ENCODE results near the gene DENND2A.
"Not testable (repeated sequence)": the region's sequence is repeated elsewhere in the genome, so short reads cannot be mapped to it uniquely, and the experiment has no call there.

The DENND2A gene

DNA sequence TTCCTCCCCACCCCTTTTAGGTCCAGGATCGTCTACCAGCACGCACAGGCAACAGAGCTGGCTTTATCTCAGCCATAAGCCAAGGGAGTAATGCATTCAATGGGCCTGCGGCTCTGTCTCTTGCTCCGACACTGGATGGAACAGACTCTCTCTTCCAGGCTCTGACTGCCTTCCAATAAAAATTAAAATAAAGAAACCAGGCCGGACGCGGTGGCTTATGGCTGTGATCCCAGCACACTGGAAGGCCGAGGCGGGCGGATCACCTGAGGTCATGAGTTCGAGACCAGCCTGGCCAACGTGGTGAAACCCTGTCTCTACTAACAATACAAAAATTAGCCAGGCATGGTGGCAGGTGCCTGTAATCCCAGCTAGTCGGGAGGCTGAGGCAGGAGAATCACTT lies 4.1 kb upstream of the DENND2A start:
- DNase-seq, result not testable (repeated sequence)

DNA sequence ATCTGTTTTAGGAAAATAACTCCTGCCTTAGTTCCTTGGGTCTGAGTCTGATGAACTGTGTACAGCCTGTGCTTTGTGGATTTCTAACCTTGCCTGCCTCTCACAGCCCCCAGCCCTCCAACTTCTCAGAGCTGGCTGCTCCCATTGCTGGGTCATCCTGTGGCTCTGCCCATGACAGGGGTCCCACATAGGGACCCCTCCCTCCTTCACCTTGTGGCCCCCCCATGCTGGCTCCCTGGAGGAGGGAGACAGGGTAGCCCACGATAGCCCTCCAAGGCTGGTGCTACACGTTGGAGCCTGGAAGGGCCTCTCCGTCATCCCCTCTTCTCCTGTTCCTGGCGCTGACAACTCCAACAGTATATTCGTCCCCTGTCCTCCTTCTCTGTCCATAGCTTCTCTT lies 2.8 kb upstream of the DENND2A start:
- DNase-seq, result no peak

DNA sequence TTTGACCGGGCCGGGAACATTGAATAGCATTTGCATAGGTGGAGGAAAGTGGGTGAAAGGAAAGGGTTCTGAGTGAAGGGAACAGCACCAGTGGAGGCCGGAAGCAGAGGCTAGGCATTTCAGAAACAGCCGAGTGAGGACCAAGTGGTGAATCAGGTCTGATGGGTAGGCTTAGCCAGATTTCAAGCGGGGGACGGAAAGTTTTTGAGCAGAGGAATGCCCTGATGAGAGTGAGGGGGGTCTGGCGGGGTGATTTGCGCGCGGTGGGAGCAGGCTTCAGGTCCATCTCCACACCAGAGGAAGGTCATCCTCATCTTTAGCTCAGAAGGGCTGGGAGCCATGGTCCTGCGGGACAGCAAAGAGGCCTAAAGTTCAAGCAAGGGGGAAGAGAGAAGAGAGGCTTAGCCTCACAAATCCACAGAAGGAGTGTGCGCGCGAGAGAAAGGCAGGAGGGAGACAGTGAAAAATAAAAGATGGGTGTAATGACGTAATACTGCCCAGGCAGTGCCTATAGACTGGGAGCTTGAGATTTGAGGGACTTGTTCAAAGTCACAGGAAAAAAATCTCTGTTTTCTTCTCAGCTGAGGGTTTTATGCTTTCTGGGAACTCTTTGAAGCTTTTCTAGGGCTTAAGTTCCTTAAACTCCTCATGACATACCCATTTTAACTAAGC lies 1.0 kb upstream of the DENND2A start:
- DNase-seq, result no peak

DNA sequence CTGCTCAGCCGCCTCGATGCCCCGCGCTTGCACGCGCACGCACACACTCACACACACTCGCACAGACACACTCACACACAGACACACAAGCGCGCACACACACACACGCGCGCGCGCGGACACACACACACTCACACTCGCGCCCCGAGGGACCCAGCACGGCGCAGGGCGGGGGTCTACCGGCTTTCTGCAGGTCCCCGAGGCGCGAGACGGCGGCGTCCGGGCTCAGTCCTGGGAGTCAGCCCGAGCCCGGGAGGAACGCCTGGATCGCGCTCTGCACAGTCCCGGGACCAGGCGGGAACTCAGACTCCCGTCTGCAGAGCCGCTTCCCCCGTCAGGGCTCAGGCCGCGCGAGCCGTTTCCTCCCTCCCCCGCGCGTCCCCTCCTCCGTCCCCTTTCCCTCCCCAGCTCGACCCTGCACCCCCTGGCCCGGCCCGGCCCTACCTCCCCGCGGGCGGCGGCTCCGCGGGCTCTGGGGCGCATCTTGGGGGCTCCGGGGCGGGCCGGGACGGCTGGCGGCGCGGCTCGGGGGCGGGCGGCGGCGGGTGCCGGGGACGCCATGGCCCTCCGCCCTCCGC lies 464 bp downstream of the DENND2A start:
- peak; percentile 36 for DNase-seq

DNA sequence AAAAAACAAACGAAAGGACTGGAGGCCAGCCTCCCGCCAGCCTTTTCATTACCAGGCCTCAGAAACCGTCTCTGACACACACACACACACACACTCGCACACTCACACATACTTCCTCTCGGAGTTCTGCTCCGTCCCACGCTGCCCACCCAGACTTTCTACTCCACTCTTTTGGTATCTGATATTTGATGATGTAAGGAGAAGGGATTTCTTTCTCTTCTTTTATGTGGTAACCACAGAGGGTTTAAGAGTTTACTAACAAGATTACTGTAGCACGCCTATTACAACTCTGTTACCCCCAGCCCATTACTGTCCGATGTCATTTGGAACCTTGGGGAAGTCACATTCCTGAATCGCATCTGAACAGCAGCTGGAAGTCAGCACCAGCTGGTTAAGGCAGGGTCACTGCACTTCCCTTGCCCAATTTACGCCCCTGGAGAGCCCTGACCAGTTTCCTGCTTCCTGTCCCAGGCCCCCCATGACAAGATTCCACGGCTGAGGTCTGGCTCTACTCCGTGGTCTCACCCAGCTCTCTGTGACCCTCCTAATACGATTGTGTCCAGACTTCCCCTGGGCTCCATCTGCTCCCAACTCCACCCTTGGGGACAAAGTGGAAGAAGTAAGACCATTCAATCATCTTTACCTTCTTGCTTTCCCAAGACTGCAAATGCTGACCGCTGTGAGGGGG lies 1.1 kb downstream of the DENND2A start:
- DNase-seq, result no peak

DNA sequence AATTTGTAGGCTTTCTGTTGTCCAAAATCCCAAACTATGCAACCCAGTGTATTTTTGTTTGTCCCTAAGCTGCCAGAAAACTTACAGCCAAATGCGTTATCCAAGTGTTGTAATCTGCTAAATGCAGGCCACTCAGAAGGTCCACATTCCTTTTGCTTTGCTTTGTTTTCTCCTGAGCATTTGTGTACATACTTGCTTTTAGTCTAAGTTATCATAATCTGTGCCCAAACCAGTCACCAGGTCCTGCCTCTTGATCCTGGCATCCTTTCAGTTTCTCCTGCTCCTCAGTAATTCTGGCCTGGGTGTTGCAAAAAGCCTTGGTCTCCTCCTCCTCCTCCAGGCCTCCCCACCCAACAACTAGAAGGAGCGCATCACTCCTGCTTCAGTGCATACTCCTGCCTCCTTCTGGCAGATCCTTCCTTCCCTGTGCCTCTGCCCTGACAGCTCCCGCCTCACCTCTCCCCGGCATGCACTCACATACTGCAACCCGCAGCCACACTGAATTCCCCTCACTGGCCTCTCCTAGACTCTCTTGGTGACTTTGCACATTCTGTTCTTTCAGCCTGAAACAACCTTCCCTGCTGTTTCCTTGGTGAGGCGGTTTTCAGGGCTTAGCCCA lies 2.3 kb downstream of the DENND2A start:
- DNase-seq, result no peak

GRCh38 chr7:140637400-140637799 lies 3.2 kb downstream of the DENND2A start:
- no peak for DNase-seq

DNA sequence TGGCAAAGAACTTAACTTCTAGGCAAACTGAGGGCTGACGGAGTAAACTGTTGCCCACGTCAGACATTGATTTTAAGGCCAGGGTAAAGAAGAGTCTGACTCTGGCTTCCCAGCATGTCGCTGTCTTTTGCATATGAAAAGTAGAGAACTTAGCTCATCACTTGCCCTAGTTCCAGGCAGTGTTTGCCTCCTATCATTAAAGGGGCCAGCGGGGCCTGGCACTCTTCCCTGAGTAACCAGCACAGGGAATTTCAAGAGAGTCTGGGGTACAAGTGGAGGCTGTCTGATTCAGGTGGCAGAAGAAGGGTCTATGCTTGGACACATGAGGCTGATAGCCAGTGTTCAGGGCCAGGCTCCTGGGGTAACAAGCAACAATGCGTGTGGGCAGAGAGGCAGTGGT lies 4.8 kb downstream of the DENND2A start:
- DNase-seq, result no peak

GRCh38 chr7:140635345-140635744 lies 5.3 kb downstream of the DENND2A start:
- no peak for DNase-seq

DNA sequence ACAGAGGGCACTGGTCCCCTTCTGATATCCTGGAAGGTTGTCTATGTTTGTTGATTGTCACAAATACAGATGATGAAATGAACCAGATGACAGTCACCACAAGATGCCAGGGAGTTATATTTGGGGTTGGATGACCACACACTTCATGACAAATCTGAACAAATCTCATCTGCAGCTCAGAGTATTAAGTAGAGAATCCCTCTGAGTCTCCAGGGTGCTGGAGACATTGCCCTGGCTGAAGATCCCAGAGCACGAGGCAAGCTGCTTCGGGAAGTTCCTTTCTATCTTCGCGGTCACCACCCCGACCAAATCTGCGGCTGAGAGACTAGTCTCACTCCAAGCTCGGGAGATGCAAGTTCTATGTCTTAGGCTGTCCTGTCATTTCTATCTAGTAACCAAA lies 9.0 kb downstream of the DENND2A start:
- DNase-seq, result no peak

DNA sequence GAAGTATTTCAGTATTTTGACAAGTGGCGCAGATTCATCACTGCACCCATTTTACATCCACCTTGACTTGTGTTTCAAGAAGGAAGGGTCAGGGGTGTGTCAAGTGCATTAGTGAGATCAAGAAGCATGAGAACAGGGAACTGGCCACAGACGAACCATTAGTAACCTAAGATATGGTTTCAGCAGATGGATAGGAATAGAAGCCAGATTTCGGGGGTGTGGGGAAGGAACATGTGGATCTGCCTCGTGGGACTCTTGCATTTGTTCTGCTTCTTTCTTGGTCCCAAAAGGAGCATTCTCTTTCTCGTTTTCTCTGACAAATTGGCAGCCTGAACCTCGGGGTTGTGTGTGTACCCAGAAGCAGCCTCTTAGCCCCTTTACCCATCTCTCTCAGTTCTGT lies 9.6 kb downstream of the DENND2A start:
- no peak for DNase-seq

- DNase-seq, result peak; percentile 47
Measured at GRCh38 chr7:140625908-140626868, 14.4 kb downstream of the DENND2A start.

DNA sequence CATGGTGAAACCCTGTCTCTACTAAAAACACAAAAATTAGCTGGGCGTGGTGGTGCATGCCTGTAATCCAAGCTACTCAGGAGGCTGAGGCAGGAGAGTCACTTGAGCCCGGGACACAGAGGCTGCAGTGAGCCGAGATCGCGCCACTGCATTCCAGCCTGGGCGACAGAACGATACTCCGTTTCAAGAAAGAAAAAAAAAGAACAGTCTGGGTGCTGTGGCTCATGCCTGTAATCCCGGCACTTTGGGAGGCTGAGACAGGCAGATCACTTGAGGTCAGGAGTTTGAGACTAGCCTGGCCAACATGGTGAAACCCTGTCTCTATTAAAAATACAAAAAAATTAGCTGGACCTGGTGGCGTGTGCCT lies 15.4 kb downstream of the DENND2A start:
- DNase-seq, result not testable (repeated sequence)

GRCh38 chr7:140624392-140625191 lies 16.0 kb downstream of the DENND2A start:
- no peak for DNase-seq

- no peak for DNase-seq
Measured at GRCh38 chr7:140623980-140624379, 16.6 kb downstream of the DENND2A start.

- DNase-seq, result no peak
Measured at GRCh38 chr7:140621401-140622021, 19.1 kb downstream of the DENND2A start.

DNA sequence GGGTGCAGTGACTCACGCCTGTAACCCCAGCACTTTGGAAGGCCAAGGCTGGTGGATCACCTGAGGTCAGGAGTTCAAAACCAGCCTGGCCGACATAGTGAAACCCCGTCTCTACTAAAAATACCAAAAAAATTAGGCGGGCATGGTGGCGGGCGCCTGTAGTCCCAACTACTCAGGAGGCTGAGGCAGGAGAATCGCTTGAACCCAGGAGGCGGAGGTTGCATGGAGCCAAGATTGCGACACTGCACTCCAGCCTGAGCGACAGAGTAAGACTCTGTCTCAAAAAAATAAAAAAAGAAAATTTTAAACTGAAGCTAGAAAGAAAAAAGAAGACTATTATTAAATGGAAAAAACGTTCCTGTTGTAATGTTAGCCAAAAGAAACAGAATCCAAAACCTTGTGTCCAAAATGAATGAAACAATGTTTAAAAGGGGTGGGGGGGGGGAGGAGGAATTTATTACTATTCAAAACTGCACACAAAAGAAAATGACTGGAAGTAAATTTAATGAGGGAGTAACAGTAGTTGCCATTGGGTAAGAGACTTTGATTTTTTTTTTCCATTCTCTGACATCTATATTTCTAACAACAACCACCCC lies 20.6 kb downstream of the DENND2A start:
- not testable (repeated sequence) for DNase-seq

DNA sequence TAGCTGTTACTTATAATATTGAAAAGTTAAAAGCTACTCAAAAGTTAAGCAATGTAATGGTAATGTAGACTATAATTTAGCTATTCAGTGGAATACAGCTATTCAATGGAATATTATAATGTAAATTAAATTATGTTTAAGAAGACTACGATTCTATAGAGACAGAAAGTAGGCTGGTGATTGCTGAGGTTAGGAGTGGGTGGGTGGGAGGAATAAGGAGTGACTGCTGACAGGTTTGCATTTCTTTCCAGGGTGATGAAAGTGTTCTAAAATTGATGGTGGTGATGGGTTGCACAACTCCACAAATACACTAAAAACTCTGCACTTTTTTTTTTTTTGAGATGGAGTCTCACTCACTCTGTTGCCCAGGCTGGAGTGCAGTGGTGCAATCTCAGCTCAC lies 21.4 kb downstream of the DENND2A start:
- no peak for DNase-seq

GRCh38 chr7:140618306-140618705 lies 22.3 kb downstream of the DENND2A start:
- DNase-seq, result no peak

DNA sequence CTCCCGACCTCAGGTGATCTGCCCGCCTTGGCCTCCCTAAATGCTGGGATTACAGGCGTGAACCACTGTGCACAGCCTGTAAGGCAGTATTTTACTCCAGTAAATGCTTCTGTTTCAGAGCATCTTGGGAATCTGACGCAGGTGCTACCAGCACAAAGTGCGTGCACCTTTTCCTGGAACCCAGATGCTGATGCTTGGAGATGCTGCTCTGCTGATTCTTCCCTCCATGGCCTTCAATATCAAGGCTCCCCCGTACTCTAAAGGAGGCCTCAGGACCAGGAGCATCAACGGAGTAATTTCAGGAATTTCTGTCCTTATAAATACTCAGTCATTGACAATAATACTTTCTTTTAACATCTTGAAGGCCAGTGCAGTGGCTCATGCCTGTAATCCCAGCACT lies 23.5 kb downstream of the DENND2A start:
- no peak for DNase-seq

DNA sequence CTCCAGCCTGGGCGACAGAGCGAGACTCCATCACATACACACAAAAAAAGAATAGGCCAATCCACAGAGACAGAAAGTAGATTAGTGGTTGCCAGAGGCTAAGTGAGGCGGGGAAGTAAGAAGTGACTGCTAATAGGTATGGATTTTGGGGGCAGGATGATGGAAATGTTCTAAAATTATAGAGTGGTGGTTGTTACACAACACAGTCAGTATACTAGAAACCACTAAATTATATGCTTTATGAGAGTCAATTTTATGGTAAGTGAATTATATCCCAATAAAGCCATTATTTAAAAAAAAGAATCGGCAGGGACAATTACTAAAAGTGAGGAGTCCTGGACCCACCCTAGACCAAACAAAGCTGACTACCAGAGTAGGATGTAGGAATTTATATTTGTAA lies 24.3 kb downstream of the DENND2A start:
- no peak for DNase-seq
